MM.1S (cell line): ENCODE data around the gene CAP2.

Source experiments
- EZH2phosphoT487 ChIP-seq: fragments of 300-600 bp; sonication (generic); IDR thresholded peaks from 2 replicates; pipeline ENCODE4 v1.6.1; 2018; ENCODE audit warnings: antibody characterized with exemption, low read length
- TF ChIP-seq, protein P1 (sequence below): fragments of 300-600 bp; sonication (generic); IDR thresholded peaks from 2 replicates; pipeline ENCODE4 v1.5.1; 2016; ENCODE audit warnings: antibody characterized with exemption, low read length, mixed read lengths

- TF ChIP-seq, protein P1, sequence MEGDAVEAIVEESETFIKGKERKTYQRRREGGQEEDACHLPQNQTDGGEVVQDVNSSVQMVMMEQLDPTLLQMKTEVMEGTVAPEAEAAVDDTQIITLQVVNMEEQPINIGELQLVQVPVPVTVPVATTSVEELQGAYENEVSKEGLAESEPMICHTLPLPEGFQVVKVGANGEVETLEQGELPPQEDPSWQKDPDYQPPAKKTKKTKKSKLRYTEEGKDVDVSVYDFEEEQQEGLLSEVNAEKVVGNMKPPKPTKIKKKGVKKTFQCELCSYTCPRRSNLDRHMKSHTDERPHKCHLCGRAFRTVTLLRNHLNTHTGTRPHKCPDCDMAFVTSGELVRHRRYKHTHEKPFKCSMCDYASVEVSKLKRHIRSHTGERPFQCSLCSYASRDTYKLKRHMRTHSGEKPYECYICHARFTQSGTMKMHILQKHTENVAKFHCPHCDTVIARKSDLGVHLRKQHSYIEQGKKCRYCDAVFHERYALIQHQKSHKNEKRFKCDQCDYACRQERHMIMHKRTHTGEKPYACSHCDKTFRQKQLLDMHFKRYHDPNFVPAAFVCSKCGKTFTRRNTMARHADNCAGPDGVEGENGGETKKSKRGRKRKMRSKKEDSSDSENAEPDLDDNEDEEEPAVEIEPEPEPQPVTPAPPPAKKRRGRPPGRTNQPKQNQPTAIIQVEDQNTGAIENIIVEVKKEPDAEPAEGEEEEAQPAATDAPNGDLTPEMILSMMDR, result no peak
- no peak for TF ChIP-seq EZH2phosphoT487
These were observed 27.0 kb downstream of the CAP2 start for GRCh38 chr6:17420368-17420767.
